Psoas muscle (tissue), 8 donors: Measurements from ENCODE around the gene RBM19. TPM values are rescaled to one million over a fixed set of nuclear protein-coding genes. Genes with fewer than 3 reads are reported as not detected.

Experiments
- ATAC-seq, 4 donors: fragments of 200-7000 bp; cut with Tn5 transposase; one replicate each; pipeline ENCODE4 v1.9.1; 2020; ENCODE audit warnings: moderate library complexity in 3 of 4, mild to moderate bottlenecking in 2 of 4
- DNase-seq, 2 donors: peaks; one replicate each; pipeline ENCODE4 v3.0.0-alpha.2; 2020
- H3K27ac ChIP-seq: fragments of 200-600 bp; one replicate; pipeline ENCODE4 v1.8.0; 2022
- H3K27me3 ChIP-seq, 3 donors: fragments of 200-600 bp in 1 of 3; one replicate each; pipeline versions ENCODE4 v1.6.1 to v1.8.0; 2013 to 2022; ENCODE audit warnings: low read length in 2 of 3, mild to moderate bottlenecking in 2 of 3, moderate library complexity in 1 of 3; ENCODE audit not compliant: insufficient read depth in 3 of 3
- H3K36me3 ChIP-seq, 2 donors: fragments of 200-600 bp in 1 of 2; one replicate each; pipeline versions ENCODE4 v1.6.1 to v1.8.0; 2013 to 2022; ENCODE audit warnings: low read depth in 1 of 2, mild to moderate bottlenecking in 1 of 2, moderate library complexity in 1 of 2; ENCODE audit not compliant: insufficient read depth in 1 of 2
- H3K4me1 ChIP-seq: fragments of 200-600 bp; one replicate; pipeline ENCODE4 v1.8.0; 2022
- H3K4me3 ChIP-seq: fragments of 200-600 bp; one replicate; pipeline ENCODE4 v1.8.0; 2022; ENCODE audit warnings: mild to moderate bottlenecking
- H3K9me3 ChIP-seq: fragments of 200-600 bp; one replicate; pipeline ENCODE4 v1.8.0; 2022
- CTCF ChIP-seq: fragments of 200-600 bp; IDR thresholded peaks from one replicate; pipeline ENCODE4 v1.8.0; 2022; ENCODE audit warnings: antibody characterized with exemption
- WGBS, 3 donors: extraction: QIAGEN DNeasy Blood & Tissue Kit; methylation state at CpG; one replicate each; pipeline versions ENCODE4 v1.1.6 to v1.1.7; 2013; 5-methylcytosine and 5-hydroxymethylcytosine counted together
- intact Hi-C, 2 donors: fragments of 100-400 bp; cut with DNase I; formaldehyde crosslinking; loops; one replicate each; pipeline versions ENCODE4 v1.11.0 to v1.14.2; 2022
- polyA plus RNA-seq, 3 donors: library from polyadenylated mRNA; stranded (reverse); fragments of 200-250 nt; gene quantifications; one replicate each; pipeline ENCODE4 v1.2.3, GENCODE V29; 2013
- total RNA-seq, 4 donors: library from RNA; stranded (reverse); fragmentation: NEBNext Ultra II Directional in 2 of 4; extraction: Animal tissue kit (Norgen Biotek cat#: 25700) in 2 of 4; gene quantifications; one replicate each; pipeline versions ENCODE4 v1.2.1 to v1.2.4, GENCODE V29; 2021 to 2023
- donor health status: healthy with polysubstance abuse.
- donor health status: DM: no; HTN: no; CAD: no; lungs with moderate emphysema.
- donor health status: Bipolar disorder and iron deficiency.
- donor health status: healthy.
- donor health status: DM: yes; HTN: yes; CAD: no.
- donor health status: DM: no; HTN: no; CAD: no.
- donor health status: DM: no; HTN: no; CAD: no.
- donor health status: DM: yes; HTN: yes; CAD: no.

Gene RBM19
- total and polyA plus RNA-seq, 7 donors, result 14.2 to 59.4 (median 25.7) TPM

GRCh38 chr12:113933201-113933786 lies 32.8 kb downstream of the RBM19 start:
- TF ChIP-seq CTCF, result no peak
- DNase-seq (peak; percentile 41 to 64), ATAC-seq (peak in 3 of 4 donors; percentile 21 to 44 (median 27))
- intact Hi-C loops, result no loop called here
- Histone ChIP-seq H3K9me3 (no peaks in the 10 kb centered on the region), H3K27me3 (no peaks in the 10 kb centered on the region), H3K4me3 (no peak overlapping the region), H3K4me1 (no peaks in the 10 kb centered on the region), H3K27ac (no peak overlapping the region), H3K36me3 (peaks cover 0 to 81% of the 10 kb centered on the region in 2 donors)
- WGBS, 3 donors, result 66 to 74% (median 68%) methylated on average over 16 to 18 of the region's 18 CpGs

DNA sequence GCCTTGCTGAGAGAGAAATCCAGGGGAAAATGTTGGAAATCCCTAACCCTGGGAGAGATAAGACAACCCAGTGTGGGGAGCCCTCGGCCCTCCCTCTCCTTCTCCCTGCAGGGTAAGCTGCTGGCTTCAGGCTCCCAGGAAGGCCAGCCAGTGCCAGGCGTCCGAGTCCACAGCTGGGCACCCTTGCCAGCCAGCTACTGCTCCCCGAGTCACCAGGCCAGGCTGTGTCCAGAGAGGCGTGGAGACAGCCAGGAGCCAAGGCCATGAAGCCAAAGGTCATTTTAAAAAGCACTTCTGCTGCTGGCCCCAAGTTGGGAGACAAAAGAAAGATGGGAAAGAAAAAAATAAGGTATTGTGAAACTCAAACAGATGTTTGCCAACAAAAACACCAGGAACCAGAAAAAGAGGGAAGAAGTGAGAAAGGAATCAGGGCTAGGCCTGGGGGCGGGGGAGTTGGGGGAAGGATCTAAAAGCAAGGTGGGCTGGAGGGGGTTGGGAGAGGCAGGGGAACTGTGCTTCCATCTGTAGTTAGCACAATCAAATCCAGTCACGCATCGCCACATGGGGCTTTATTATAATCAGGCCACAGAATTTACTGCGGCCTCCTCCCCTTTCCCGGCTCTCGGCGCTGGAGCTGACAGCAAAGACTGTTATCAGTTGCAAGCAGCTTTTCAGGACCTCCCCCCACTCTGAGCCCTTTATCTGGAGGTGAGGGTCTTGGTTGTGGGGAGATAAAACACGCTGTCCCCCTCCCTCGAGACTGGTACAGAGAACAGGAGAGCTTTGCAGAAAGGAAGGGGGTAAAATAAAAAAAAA lies 33.5 kb downstream of the RBM19 start:
- Histone ChIP-seq H3K4me3 (no peak overlapping the region), H3K4me1 (no peaks in the 10 kb centered on the region), H3K36me3 (peaks cover 0 to 80% of the 10 kb centered on the region in 2 donors), H3K27me3 (no peaks in the 10 kb centered on the region), H3K27ac (no peak overlapping the region), H3K9me3 (no peaks in the 10 kb centered on the region)
- peak in 2 of 4 donors; percentile 57 to 61 for ATAC-seq
- peak; percentile 30 to 72 for DNase-seq
- WGBS, 3 donors, result 61 to 71% (median 65%) methylated on average over 14 of the region's 14 CpGs
- no peak for TF ChIP-seq CTCF
- intact Hi-C loops, result no loop called here

- Histone ChIP-seq H3K36me3 (peaks cover 2 to 80% of the 10 kb centered on the region in 2 donors), H3K4me1 (no peaks in the 10 kb centered on the region), H3K27me3 (no peaks in the 10 kb centered on the region), H3K9me3 (no peaks in the 10 kb centered on the region), H3K27ac (no peak overlapping the region), H3K4me3 (no peak overlapping the region)
- DNase-seq (no peak), ATAC-seq (no peak)
- WGBS, 3 donors, result 92 to 100% (median 99%) methylated on average over 6 of the region's 6 CpGs
- no peak for TF ChIP-seq CTCF
- intact Hi-C loops, result no loop called here
Measured at GRCh38 chr12:113931517-113931916, 34.6 kb downstream of the RBM19 start.

GRCh38 chr12:113930249-113930648 lies 35.9 kb downstream of the RBM19 start:
- intact Hi-C loops, result no loop called here
- Histone ChIP-seq H3K27me3 (no peaks in the 10 kb centered on the region), H3K9me3 (no peaks in the 10 kb centered on the region), H3K4me3 (no peak overlapping the region), H3K36me3 (peaks cover 5 to 80% of the 10 kb centered on the region in 2 donors), H3K27ac (no peak overlapping the region), H3K4me1 (no peaks in the 10 kb centered on the region)
- TF ChIP-seq CTCF, result no peak
- ATAC-seq (no peak), DNase-seq (no peak)
- WGBS, 3 donors, result 84 to 90% (median 87%) methylated on average over 4 of the region's 4 CpGs
